ENCODE measurements around the gene SBF2.

SBF2 gene

GRCh38 chr11:9852465-9852864, 441.6 kb downstream of the SBF2 start:
- DNase-seq, result no peak
- no peak overlapping the region for H3K27ac ChIP-seq

GRCh38 chr11:9851366-9851765, 442.7 kb downstream of the SBF2 start:
- Histone ChIP-seq H3K27ac (no peak overlapping the region), H3K4me3 (ENCODE audit: low read depth, low read length) (no peak overlapping the region), H3K27me3 (ENCODE audit: insufficient read depth, low read depth, severe bottlenecking) (no peaks in the 10 kb centered on the region), H3K36me3 (peaks cover 24% of the 10 kb centered on the region), H3K9me3 (ENCODE audit: severe bottlenecking) (no peaks in the 10 kb centered on the region)
- no peak for TF ChIP-seq CTCF (IDR thresholded peaks at IDR 0.05; ENCODE audit: low read depth, low read length)
- no peak for DNase-seq

More at GRCh38 chr11:9852465-9852864, 441.6 kb downstream of the SBF2 start:
- Histone ChIP-seq H3K27me3 (ENCODE audit: insufficient read depth, low read depth, severe bottlenecking) (no peaks in the 10 kb centered on the region), H3K9me3 (ENCODE audit: severe bottlenecking) (no peaks in the 10 kb centered on the region), H3K4me3 (ENCODE audit: low read depth, low read length) (no peak overlapping the region), H3K36me3 (peaks cover 22% of the 10 kb centered on the region)
- TF ChIP-seq CTCF (IDR thresholded peaks at IDR 0.05; ENCODE audit: low read depth, low read length), result no peak

- Histone ChIP-seq H3K27ac (no peak overlapping the region), H3K27me3 (ENCODE audit: insufficient read depth, low read depth, severe bottlenecking) (no peaks in the 10 kb centered on the region), H3K36me3 (peaks cover 25% of the 10 kb centered on the region), H3K4me3 (ENCODE audit: low read depth, low read length) (no peak overlapping the region), H3K9me3 (ENCODE audit: severe bottlenecking) (no peaks in the 10 kb centered on the region)
- TF ChIP-seq CTCF (IDR thresholded peaks at IDR 0.05; ENCODE audit: low read depth, low read length), result no peak
- DNase-seq, result no peak
Measured at GRCh38 chr11:9850224-9850895, 443.7 kb downstream of the SBF2 start.

GRCh38 chr11:9849389-9849788, 444.6 kb downstream of the SBF2 start:
- Histone ChIP-seq H3K4me3 (ENCODE audit: low read depth, low read length) (no peak overlapping the region), H3K36me3 (peaks cover 23% of the 10 kb centered on the region), H3K27me3 (ENCODE audit: insufficient read depth, low read depth, severe bottlenecking) (no peaks in the 10 kb centered on the region), H3K27ac (no peak overlapping the region), H3K9me3 (ENCODE audit: severe bottlenecking) (no peaks in the 10 kb centered on the region)
- no peak for DNase-seq
- TF ChIP-seq CTCF (IDR thresholded peaks at IDR 0.05; ENCODE audit: low read depth, low read length), result no peak

- H3K4me3 ChIP-seq (ENCODE audit: low read depth, low read length), result no peak overlapping the region
- no peak overlapping the region for H3K27ac ChIP-seq
- no peak for DNase-seq
- no peaks in the 10 kb centered on the region for H3K27me3 ChIP-seq (ENCODE audit: insufficient read depth, low read depth, severe bottlenecking)
- peaks cover 23% of the 10 kb centered on the region for H3K36me3 ChIP-seq
- no peaks in the 10 kb centered on the region for H3K9me3 ChIP-seq (ENCODE audit: severe bottlenecking)
- TF ChIP-seq CTCF (IDR thresholded peaks at IDR 0.05; ENCODE audit: low read depth, low read length), result no peak
Measured at GRCh38 chr11:9847636-9848035, 446.4 kb downstream of the SBF2 start.

GRCh38 chr11:9842923-9843322, 451.1 kb downstream of the SBF2 start:
- no peak for TF ChIP-seq CTCF (IDR thresholded peaks at IDR 0.05; ENCODE audit: low read depth, low read length)
- peaks cover 16% of the 10 kb centered on the region for H3K36me3 ChIP-seq
- no peak overlapping the region for H3K4me3 ChIP-seq (ENCODE audit: low read depth, low read length)
- no peak overlapping the region for H3K27ac ChIP-seq
- DNase-seq, result no peak
- H3K9me3 ChIP-seq (ENCODE audit: severe bottlenecking), result no peaks in the 10 kb centered on the region
- no peaks in the 10 kb centered on the region for H3K27me3 ChIP-seq (ENCODE audit: insufficient read depth, low read depth, severe bottlenecking)

All from WERI-Rb-1 (cell line).